Left ventricle myocardium inferior (tissue), 1 donor: ENCODE results near the gene MAP3K5. TPM values are rescaled to one million over a fixed set of nuclear protein-coding genes. Genes with fewer than 3 reads are reported as not detected.

Source experiments
- DNase-seq: peaks from one replicate; pipeline ENCODE4 v3.0.0-alpha.2; 2020
- H3K27ac ChIP-seq: fragments of 200-600 bp; replicated peaks from 2 replicates; pipeline ENCODE4 v1.8.0; 2021
- H3K27me3 ChIP-seq: fragments of 200-600 bp; 2 replicates; pipeline ENCODE4 v1.8.0; 2021; ENCODE audit warnings: low read depth
- H3K36me3 ChIP-seq: fragments of 200-600 bp; 2 replicates; pipeline ENCODE4 v1.8.0; 2021
- H3K4me1 ChIP-seq: fragments of 200-600 bp; 2 replicates; pipeline ENCODE4 v1.8.0; 2021
- H3K4me3 ChIP-seq: fragments of 200-600 bp; 2 replicates; pipeline ENCODE4 v1.8.0; 2021; ENCODE audit warnings: mild to moderate bottlenecking, moderate library complexity
- H3K9me3 ChIP-seq: fragments of 200-600 bp; replicated peaks from 2 replicates; pipeline ENCODE4 v1.8.0; 2021
- CTCF ChIP-seq: fragments of 200-600 bp; IDR thresholded peaks from 2 replicates; pipeline ENCODE4 v1.8.0; 2021; ENCODE audit warnings: antibody characterized with exemption, mild to moderate bottlenecking, borderline replicate concordance
- intact Hi-C: fragments of 100-400 bp; cut with micrococcal nuclease; formaldehyde crosslinking; loops from one replicate; pipeline ENCODE4 v1.11.0; 2022
- total RNA-seq: library from RNA; stranded (reverse); fragmentation: NEBNext Ultra II Directional; extraction: Animal tissue kit (Norgen Biotek cat#: 25700); gene quantifications from one replicate; pipeline ENCODE4 v1.2.1, GENCODE V29; 2021
- donor health status: DM: no; HTN: yes; CAD: no; lungs with severe emphysema.

The MAP3K5 gene
- total RNA-seq, 1 donor from 2014 or later, result 44.1 TPM

- no peaks in the 10 kb centered on the region for H3K9me3 ChIP-seq
- no peak overlapping the region for H3K4me3 ChIP-seq
- H3K4me1 ChIP-seq, result no peaks in the 10 kb centered on the region
- no peaks in the 10 kb centered on the region for H3K36me3 ChIP-seq
- no peak overlapping the region for H3K27ac ChIP-seq
- TF ChIP-seq CTCF, result no peak
- H3K27me3 ChIP-seq, result no peaks in the 10 kb centered on the region
- intact Hi-C loops, result no loop called here
- DNase-seq, result no peak
Observed at GRCh38 chr6:136676075-136676474, 116.2 kb downstream of the MAP3K5 start.

DNA sequence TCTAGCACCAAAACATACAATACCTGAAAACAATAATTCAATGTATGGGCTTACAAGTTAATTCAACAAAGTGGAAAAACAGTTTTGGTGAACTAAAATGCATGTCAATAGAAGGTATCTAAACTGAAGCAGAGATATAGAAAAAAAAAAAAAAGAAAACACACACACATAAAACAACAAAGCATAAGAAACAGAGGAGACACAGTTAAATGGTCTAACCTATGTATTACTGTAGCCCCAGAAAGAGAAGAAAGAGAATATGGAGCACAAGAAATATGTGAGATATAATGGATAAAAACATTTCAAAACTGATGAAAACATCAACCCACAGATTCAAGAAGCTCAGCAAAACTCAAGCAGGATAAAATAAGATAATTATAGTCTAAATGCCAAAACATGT lies 118.7 kb downstream of the MAP3K5 start:
- H3K36me3 ChIP-seq, result peaks cover 3% of the 10 kb centered on the region
- intact Hi-C loops, result no loop called here
- H3K4me3 ChIP-seq, result no peak overlapping the region
- H3K27me3 ChIP-seq, result no peaks in the 10 kb centered on the region
- peaks cover 9% of the 10 kb centered on the region for H3K4me1 ChIP-seq
- no peak for TF ChIP-seq CTCF
- no peaks in the 10 kb centered on the region for H3K9me3 ChIP-seq
- no peak for DNase-seq
- no peak overlapping the region for H3K27ac ChIP-seq

GRCh38 chr6:136672144-136672543 lies 120.1 kb downstream of the MAP3K5 start:
- Histone ChIP-seq H3K4me3 (no peak overlapping the region), H3K4me1 (peaks cover 9% of the 10 kb centered on the region), H3K27ac (no peak overlapping the region), H3K36me3 (peaks cover 12% of the 10 kb centered on the region), H3K27me3 (no peaks in the 10 kb centered on the region), H3K9me3 (no peaks in the 10 kb centered on the region)
- intact Hi-C loops, result no loop called here
- no peak for DNase-seq
- no peak for TF ChIP-seq CTCF

DNA sequence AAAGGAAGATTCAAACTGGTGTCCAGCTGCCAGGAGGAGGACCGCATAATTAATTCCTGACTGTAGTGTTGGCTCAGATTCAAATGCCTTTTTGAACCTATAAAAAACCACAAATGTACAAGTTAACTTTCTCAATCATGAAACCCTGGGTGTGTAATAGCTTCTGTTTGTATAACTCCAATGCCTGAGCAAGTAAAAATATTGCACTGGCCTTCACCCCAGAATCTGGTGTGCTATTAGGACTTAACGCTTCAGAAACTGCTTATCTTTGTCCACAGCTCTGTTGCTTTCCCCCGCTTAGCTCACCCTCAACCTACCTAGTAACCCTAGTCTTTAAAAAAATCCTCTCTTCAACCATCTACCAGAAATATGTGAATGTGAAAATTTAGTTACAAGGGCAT lies 123.0 kb downstream of the MAP3K5 start:
- Histone ChIP-seq H3K27me3 (no peaks in the 10 kb centered on the region), H3K36me3 (peaks cover 18% of the 10 kb centered on the region), H3K27ac (no peak overlapping the region), H3K4me3 (no peak overlapping the region), H3K4me1 (peaks cover 9% of the 10 kb centered on the region), H3K9me3 (no peaks in the 10 kb centered on the region)
- TF ChIP-seq CTCF, result no peak
- DNase-seq, result no peak
- intact Hi-C loops, result no loop called here

GRCh38 chr6:136668571-136668970 lies 123.7 kb downstream of the MAP3K5 start:
- Histone ChIP-seq H3K4me1 (peaks cover 9% of the 10 kb centered on the region), H3K27me3 (no peaks in the 10 kb centered on the region), H3K27ac (no peak overlapping the region), H3K9me3 (no peaks in the 10 kb centered on the region), H3K36me3 (peaks cover 18% of the 10 kb centered on the region), H3K4me3 (no peak overlapping the region)
- TF ChIP-seq CTCF, result no peak
- intact Hi-C loops, result no loop called here
- DNase-seq, result no peak

- Histone ChIP-seq H3K27me3 (no peaks in the 10 kb centered on the region), H3K4me1 (peaks cover 9% of the 10 kb centered on the region), H3K27ac (no peak overlapping the region), H3K9me3 (no peaks in the 10 kb centered on the region), H3K4me3 (no peak overlapping the region), H3K36me3 (peaks cover 18% of the 10 kb centered on the region)
- no peak for TF ChIP-seq CTCF
- no peak for DNase-seq
- intact Hi-C loops, result no loop called here
Observed at GRCh38 chr6:136666041-136666440, 126.2 kb downstream of the MAP3K5 start.
